HAP-1 (cell line): Measurements from ENCODE around the gene RPIA.
"Not testable (repeated sequence)": the region's sequence is repeated elsewhere in the genome, so short reads cannot be mapped to it uniquely, and the experiment has no call there.

Experiments used
- DNase-seq, 2 experiments: peaks; one replicate each; pipeline ENCODE4 v3.0.0-alpha.2; 2016 to 2020; ENCODE audit warnings: low spot score in 2 of 2
- H3K27me3 ChIP-seq: fragments of 250-450 bp; sonication (Bioruptor Pico); 2 replicates; pipeline ENCODE4 v1.5.1; 2020; ENCODE audit warnings: low read depth, mild to moderate bottlenecking, moderate library complexity
- H3K36me3 ChIP-seq: fragments of 250-450 bp; sonication (Bioruptor Pico); replicated peaks from 2 replicates; pipeline ENCODE4 v1.5.1; 2020; ENCODE audit warnings: mild to moderate bottlenecking
- H3K4me1 ChIP-seq: fragments of 250-450 bp; sonication (Bioruptor Pico); 2 replicates; pipeline ENCODE4 v1.5.1; 2020; ENCODE audit warnings: mild to moderate bottlenecking
- H3K4me3 ChIP-seq: fragments of 250-450 bp; sonication (Bioruptor Pico); 2 replicates; pipeline ENCODE4 v1.5.1; 2020; ENCODE audit warnings: mild to moderate bottlenecking, moderate library complexity
- H3K9me3 ChIP-seq: fragments of 250-450 bp; sonication (Bioruptor Pico); 2 replicates; pipeline ENCODE4 v1.5.1; 2020; ENCODE audit warnings: mild to moderate bottlenecking, moderate library complexity
- in situ Hi-C: fragments of 300-500 bp; cut with MboI; formaldehyde crosslinking; loops from 3 replicates; pipeline ENCODE4 v1.14.3; 2020; ENCODE audit warnings: low sequenced_read_pairs, inconsistent platforms, mixed read lengths

The RPIA gene

DNA sequence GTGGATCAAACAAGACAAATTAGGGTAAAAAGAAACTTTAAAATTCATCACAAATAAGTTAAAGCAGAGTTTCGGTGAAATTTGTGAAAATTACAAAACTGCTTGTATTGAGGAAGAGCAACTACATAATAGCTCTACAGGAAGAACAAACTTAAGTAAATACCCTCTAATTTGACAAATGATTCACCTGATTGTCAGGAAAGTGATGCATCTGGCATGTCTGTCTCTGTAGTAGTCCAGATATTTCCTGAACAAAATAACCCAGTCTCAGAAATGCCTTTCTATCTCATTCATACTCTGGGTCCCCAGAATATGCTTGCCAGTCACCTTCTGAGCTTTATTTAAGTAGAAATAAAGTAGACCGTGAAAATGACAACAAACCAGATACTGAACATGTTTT is 104.5 kb downstream of the RPIA start:
- H3K9me3 ChIP-seq, H3K27me3 ChIP-seq, H3K4me1 ChIP-seq, DNase-seq, in situ Hi-C loops, H3K36me3 ChIP-seq, H3K4me3 ChIP-seq: not testable (repeated sequence)

DNA sequence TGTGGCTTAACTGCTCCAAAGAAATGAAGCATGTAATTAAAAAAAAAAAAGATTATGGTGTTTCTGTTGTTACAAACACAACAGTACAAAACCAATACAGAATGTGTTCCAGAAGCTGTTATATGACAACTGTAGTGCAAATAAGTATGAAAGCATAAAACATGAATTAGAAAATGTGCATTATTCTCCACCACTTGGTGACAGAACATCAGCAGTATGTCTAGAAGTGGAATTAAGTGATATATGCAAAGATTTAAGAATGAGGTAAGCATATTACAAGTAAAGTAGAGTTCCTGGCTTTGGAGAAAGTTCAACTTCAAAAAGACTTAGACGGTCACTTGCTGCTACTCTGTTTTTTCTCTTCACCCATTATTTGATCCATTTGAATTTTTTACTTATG is 105.0 kb downstream of the RPIA start:
- H3K4me1 ChIP-seq, H3K36me3 ChIP-seq, DNase-seq, H3K9me3 ChIP-seq, H3K4me3 ChIP-seq, in situ Hi-C loops, H3K27me3 ChIP-seq: not testable (repeated sequence)

DNA sequence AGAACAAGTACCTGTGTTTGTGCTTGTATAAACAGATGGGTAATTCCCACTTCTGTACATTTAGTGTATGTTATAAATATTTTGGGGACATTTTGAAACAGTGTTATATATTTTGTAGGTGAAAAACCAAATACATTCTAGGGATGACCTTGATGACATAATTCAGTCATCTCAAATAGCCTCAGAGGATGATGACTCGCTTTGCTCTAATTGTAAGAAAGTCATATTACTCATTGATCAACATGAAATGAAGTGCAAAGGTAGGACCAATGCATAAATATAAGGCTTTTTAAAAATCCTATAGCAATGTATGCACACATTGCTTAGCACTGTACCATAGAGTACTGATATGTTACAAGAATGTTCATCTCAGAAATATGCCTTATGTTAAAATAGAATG is 105.7 kb downstream of the RPIA start:
- H3K4me1 ChIP-seq, H3K9me3 ChIP-seq, H3K4me3 ChIP-seq, DNase-seq, H3K27me3 ChIP-seq, H3K36me3 ChIP-seq, in situ Hi-C loops: not testable (repeated sequence)
